Measurements from ENCODE around the gene BIRC2. TPM values are rescaled to one million over a fixed set of nuclear protein-coding genes. Genes with fewer than 3 reads are reported as not detected.

The BIRC2 gene
- total RNA-seq, 1 donor from 2014 or later: 30.6 TPM

DNA sequence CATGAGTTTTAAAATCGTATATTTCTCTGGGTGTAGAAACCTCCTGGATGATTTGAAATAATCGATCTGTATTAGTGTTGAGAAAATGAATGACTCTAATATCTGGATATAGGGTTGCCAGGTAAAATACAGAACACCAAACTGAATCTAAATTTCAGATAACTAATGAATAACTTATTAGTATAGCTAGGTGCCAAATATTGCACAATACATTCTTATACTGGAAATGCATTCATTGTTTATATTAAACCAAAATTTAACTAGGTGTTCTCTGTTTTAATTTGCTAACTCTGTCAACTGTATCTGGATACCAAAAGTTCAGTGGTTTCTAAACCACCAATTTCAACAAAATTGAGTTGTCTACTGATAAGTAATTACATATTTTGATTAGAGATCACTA, 32.2 kb upstream of the BIRC2 start:
- intact Hi-C loops (cut with micrococcal nuclease): loop anchor here (5.0 to 10.0 kb wide), 2 partner anchors 400 to 723 kb away; partner anchors contain the start of genes ANGPTL5 and CEP126
- no peak for DNase-seq (ENCODE audit: low spot score)
- H3K36me3 Mint-ChIP-seq (ENCODE audit: low read depth): peaks cover 18% of the 10 kb centered on the region
- no peak overlapping the region for H3K4me3 Mint-ChIP-seq
- H3K9me3 Mint-ChIP-seq: no peaks in the 10 kb centered on the region
- peaks cover 56% of the 10 kb centered on the region for H3K4me1 Mint-ChIP-seq (ENCODE audit: low read depth)
- no peaks in the 10 kb centered on the region for H3K27me3 Mint-ChIP-seq (ENCODE audit: insufficient read depth)
- peak overlapping the region; percentile 49 for H3K27ac Mint-ChIP-seq

DNA sequence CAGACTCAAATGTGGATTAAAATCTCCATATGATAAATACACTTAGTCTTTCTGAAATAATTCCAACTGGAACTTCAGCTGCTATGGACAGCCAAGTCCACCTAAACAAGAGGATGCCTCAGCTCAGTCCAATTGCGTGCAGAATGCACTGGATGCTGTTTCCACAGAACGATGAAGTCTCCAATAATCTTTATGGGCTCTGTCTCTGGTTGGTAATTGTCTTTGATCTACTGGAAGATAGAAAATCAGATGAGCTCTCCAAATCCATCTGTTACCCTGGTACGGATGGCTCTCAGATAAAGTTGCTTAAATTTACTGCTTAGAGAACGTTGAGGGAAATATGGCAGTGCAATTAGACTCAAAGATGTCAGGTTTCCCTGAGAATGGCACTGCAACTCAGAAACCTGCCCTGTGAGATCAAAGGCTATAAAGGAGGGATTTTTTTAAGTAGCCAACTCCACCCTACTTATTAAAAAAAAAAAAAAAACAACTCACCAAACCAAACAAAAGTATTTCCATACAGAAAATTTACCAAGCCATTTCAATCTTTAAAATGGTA, 30.6 kb upstream of the BIRC2 start:
- no peaks in the 10 kb centered on the region for H3K9me3 Mint-ChIP-seq
- H3K36me3 Mint-ChIP-seq (ENCODE audit: low read depth): peaks cover 27% of the 10 kb centered on the region
- H3K27me3 Mint-ChIP-seq (ENCODE audit: insufficient read depth): no peaks in the 10 kb centered on the region
- peak overlapping the region; percentile 95 for H3K27ac Mint-ChIP-seq
- peak overlapping the region; percentile 97 for H3K4me3 Mint-ChIP-seq
- peaks cover 66% of the 10 kb centered on the region for H3K4me1 Mint-ChIP-seq (ENCODE audit: low read depth)
- intact Hi-C loops (cut with micrococcal nuclease): loop anchor here (2.0 to 10.0 kb wide), 6 partner anchors 80 to 792 kb away; partner anchors contain the start of genes ANGPTL5, CEP126 and DYNC2H1
- no peak for DNase-seq (ENCODE audit: low spot score)

DNA sequence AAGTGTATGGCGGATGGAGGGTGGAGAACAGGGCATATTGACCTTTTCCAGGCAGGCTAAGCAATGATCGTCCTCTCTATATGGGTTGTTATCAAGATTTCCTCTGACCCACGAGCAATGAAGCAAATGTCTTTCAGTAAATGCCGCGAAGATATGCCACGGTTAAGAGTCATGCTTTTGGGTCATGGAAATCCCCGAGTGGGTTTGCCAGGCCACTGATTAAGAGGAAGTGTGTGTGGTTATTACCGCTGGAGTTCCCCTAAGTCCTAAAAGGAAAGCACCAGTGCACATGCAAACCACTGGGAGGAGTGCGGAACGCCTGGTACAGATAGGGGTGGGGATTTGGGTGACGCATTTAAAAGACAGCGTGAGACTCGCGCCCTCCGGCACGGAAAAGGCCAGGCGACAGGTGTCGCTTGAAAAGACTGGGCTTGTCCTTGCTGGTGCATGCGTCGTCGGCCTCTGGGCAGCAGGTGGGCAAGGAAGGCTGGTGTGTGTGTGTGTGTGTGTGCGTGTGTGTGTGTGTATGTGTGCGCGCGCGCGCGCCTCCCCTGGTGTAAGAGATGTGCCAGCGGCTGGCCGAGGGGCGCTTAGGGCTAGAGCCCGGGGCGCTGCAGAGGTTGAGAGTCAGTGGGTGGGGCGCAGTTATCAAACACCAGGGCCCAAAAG, 29.8 kb upstream of the BIRC2 start, which contains the start of gene BIRC3:
Gene BIRC3 (plus strand): TSS at position 386 of the 669 bp plus-strand sequence. CDS start 7,026 bp downstream, outside the sequence.
- no peaks in the 10 kb centered on the region for H3K27me3 Mint-ChIP-seq (ENCODE audit: insufficient read depth)
- no peaks in the 10 kb centered on the region for H3K9me3 Mint-ChIP-seq
- peak; percentile 93 for DNase-seq (ENCODE audit: low spot score)
- H3K27ac Mint-ChIP-seq: peak within 1 kb of the TSS; percentile 95
- peaks cover 34% of the 10 kb centered on the region for H3K36me3 Mint-ChIP-seq (ENCODE audit: low read depth)
- intact Hi-C loops (cut with micrococcal nuclease): loop anchor here (1.0 to 10.0 kb wide), 14 partner anchors 11 to 792 kb away; partner anchors contain the start of genes ANGPTL5, BIRC2, CEP126 and DYNC2H1
- peak within 1 kb of the TSS; percentile 97 for H3K4me3 Mint-ChIP-seq
- H3K4me1 Mint-ChIP-seq (ENCODE audit: low read depth): peaks cover 70% of the 10 kb centered on the region

DNA sequence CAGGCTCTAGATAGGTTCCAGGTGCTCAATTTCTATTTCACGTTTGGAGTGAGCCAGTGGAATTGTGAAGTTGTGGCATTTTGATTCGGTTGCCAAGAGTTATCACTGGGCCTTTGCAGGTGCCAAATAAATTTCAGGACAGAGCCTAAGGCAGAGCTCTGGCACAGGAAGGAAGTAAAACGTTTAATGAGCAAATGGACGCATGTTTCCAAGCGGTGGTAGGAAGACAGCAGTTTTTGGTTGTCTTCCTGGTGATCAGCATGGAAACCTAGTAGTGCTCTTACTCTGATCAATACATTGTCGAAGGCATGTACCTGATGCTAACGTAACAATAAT, 29.3 kb upstream of the BIRC2 start:
- DNase-seq (ENCODE audit: low spot score): no peak
- Mint-ChIP-seq H3K27ac (peak overlapping the region; percentile 95), H3K36me3 (ENCODE audit: low read depth) (peaks cover 35% of the 10 kb centered on the region), H3K9me3 (no peaks in the 10 kb centered on the region), H3K27me3 (ENCODE audit: insufficient read depth) (no peaks in the 10 kb centered on the region), H3K4me3 (peak overlapping the region; percentile 97), H3K4me1 (ENCODE audit: low read depth) (peaks cover 69% of the 10 kb centered on the region)
- intact Hi-C loops (cut with micrococcal nuclease): loop anchor here (1.0 to 10.0 kb wide), 14 partner anchors 11 to 791 kb away; partner anchors contain the start of genes ANGPTL5, BIRC2, CEP126 and DYNC2H1

DNA sequence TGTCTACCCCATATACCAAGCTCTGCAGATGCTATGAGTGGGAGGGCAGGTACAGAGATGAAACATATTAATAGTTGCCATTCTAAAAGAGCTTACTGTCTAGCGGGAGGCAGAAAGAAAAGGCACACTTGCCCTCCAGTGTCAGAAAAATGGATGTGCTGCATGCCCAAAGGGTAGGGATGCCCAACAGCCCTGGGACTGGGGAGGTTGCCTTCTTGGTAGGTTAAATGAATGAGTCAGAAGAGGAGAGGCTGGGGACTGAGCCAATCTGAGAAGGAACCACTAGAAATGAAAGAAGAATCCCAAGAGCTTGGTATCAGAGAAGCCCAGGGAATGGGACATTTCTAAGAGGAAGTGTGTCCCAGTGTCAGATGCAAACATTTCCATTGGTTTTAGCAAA, 28.5 kb upstream of the BIRC2 start:
- peak overlapping the region; percentile 97 for H3K4me3 Mint-ChIP-seq
- H3K9me3 Mint-ChIP-seq: no peaks in the 10 kb centered on the region
- intact Hi-C loops (cut with micrococcal nuclease): loop anchor here (5.0 to 10.0 kb wide), 2 partner anchors 404 to 719 kb away; partner anchors contain the start of genes ANGPTL5 and CEP126
- H3K36me3 Mint-ChIP-seq (ENCODE audit: low read depth): peaks cover 37% of the 10 kb centered on the region
- H3K27me3 Mint-ChIP-seq (ENCODE audit: insufficient read depth): no peaks in the 10 kb centered on the region
- H3K27ac Mint-ChIP-seq: peak overlapping the region; percentile 95
- peaks cover 66% of the 10 kb centered on the region for H3K4me1 Mint-ChIP-seq (ENCODE audit: low read depth)
- DNase-seq (ENCODE audit: low spot score): peak; percentile 40

DNA sequence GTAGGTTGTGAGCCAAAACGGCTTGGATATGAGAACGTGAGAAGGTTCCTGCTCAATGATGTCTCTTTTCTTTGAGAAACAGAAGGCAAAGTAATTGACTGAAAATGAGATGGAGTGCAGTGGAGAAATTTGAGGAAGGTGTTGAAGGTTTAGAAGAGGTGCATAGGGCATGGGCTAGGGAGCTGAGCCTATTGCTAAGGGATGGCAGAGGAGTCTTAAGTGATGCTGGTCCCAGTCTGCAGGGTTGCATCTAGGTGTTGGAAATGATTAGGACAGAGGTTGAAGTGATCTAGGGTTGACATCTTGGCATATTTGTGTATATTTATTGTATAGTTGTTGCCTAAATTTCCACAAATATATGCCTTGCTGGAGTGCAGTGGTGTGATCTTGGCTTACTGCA, 27.5 kb upstream of the BIRC2 start:
- H3K27ac Mint-ChIP-seq: peak overlapping the region; percentile 95
- peak overlapping the region; percentile 97 for H3K4me3 Mint-ChIP-seq
- H3K9me3 Mint-ChIP-seq: no peaks in the 10 kb centered on the region
- H3K27me3 Mint-ChIP-seq (ENCODE audit: insufficient read depth): no peaks in the 10 kb centered on the region
- H3K36me3 Mint-ChIP-seq (ENCODE audit: low read depth): peaks cover 41% of the 10 kb centered on the region
- intact Hi-C loops (cut with micrococcal nuclease): loop anchor here (5.0 to 10.0 kb wide), 2 partner anchors 405 to 718 kb away; partner anchors contain the start of genes ANGPTL5 and CEP126
- DNase-seq (ENCODE audit: low spot score): no peak
- peaks cover 67% of the 10 kb centered on the region for H3K4me1 Mint-ChIP-seq (ENCODE audit: low read depth)

DNA sequence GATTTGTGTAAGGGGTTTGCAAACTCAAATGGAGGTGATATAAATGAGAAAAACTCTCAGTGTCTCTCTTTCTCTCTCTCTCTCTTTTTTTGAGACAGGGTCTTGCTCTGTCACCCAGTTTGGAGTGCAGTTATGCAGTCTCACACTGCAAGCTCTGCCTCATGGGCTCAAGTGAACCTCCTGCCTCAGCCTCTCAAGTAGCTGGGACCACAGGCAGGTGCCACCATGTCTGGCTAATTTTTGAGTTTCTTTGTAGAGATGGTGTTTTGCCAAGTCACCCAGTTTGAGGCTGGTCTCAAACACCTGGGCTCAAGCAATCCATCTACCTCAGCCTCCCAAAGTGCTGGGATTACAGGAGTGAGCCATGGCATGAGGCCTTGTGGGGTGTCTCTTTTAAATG, 26.8 kb upstream of the BIRC2 start:
- Mint-ChIP-seq H3K4me1 (ENCODE audit: low read depth) (peaks cover 69% of the 10 kb centered on the region), H3K27ac (peak overlapping the region; percentile 95), H3K36me3 (ENCODE audit: low read depth) (peaks cover 47% of the 10 kb centered on the region), H3K4me3 (peak overlapping the region; percentile 97), H3K27me3 (ENCODE audit: insufficient read depth) (no peaks in the 10 kb centered on the region), H3K9me3 (no peaks in the 10 kb centered on the region)
- intact Hi-C loops (cut with micrococcal nuclease): no loop called here
- DNase-seq (ENCODE audit: low spot score): no peak

DNA sequence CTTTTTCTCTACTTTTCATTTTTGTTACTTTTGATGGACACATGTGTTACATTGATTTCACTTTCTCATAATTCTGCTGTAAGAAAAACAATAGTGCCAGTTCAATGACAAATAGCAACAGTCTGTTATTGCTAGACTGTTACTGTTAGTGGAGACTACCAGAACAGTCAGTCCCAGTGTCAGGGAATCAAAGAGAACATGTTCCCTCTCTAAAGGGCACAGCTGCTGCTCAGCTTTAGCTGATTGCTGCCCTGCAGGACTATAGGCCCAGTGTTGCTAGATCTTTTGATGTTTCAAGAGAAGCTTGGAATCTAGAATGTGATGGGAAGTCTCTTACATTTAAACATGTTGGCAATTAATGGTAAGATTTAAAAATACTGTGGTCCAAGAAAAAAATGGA, 26.3 kb upstream of the BIRC2 start:
- Mint-ChIP-seq H3K27me3 (ENCODE audit: insufficient read depth) (no peaks in the 10 kb centered on the region), H3K9me3 (no peaks in the 10 kb centered on the region), H3K36me3 (ENCODE audit: low read depth) (peaks cover 47% of the 10 kb centered on the region), H3K4me3 (peak overlapping the region; percentile 97), H3K27ac (peak overlapping the region; percentile 95), H3K4me1 (ENCODE audit: low read depth) (peaks cover 67% of the 10 kb centered on the region)
- no peak for DNase-seq (ENCODE audit: low spot score)
- intact Hi-C loops (cut with micrococcal nuclease): no loop called here

DNA sequence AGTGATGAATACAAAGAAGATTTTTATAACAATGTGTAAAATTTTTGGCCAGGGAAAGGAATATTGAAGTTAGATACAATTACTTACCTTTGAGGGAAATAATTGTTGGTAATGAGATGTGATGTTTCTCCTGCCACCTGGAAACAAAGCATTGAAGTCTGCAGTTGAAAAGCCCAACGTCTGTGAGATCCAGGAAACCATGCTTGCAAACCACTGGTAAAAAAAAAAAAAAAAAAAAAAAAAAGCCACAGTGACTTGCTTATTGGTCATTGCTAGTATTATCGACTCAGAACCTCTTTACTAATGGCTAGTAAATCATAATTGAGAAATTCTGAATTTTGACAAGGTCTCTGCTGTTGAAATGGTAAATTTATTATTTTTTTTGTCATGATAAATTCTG, 24.5 kb upstream of the BIRC2 start:
- no peaks in the 10 kb centered on the region for H3K27me3 Mint-ChIP-seq (ENCODE audit: insufficient read depth)
- H3K36me3 Mint-ChIP-seq (ENCODE audit: low read depth): peaks cover 62% of the 10 kb centered on the region
- peak overlapping the region; percentile 79 for H3K4me3 Mint-ChIP-seq
- intact Hi-C loops (cut with micrococcal nuclease): no loop called here
- no peaks in the 10 kb centered on the region for H3K9me3 Mint-ChIP-seq
- H3K27ac Mint-ChIP-seq: peak overlapping the region; percentile 68
- peaks cover 60% of the 10 kb centered on the region for H3K4me1 Mint-ChIP-seq (ENCODE audit: low read depth)
- no peak for DNase-seq (ENCODE audit: low spot score)

DNA sequence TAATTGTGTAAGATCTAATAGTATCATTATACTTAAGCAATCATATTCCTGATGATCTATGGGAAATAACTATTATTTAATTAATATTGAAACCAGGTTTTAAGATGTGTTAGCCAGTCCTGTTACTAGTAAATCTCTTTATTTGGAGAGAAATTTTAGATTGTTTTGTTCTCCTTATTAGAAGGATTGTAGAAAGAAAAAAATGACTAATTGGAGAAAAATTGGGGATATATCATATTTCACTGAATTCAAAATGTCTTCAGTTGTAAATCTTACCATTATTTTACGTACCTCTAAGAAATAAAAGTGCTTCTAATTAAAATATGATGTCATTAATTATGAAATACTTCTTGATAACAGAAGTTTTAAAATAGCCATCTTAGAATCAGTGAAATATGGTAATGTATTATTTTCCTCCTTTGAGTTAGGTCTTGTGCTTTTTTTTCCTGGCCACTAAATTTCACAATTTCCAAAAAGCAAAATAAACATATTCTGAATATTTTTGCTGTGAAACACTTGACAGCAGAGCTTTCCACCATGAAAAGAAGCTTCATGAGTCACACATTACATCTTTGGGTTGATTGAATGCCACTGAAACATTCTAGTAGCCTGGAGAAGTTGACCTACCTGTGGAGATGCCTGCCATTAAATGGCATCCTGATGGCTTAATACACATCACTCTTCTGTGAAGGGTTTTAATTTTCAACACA, 23.3 kb upstream of the BIRC2 start:
- Mint-ChIP-seq H3K27ac (no peak overlapping the region), H3K4me3 (peak overlapping the region; percentile 47), H3K27me3 (ENCODE audit: insufficient read depth) (no peaks in the 10 kb centered on the region), H3K9me3 (no peaks in the 10 kb centered on the region), H3K36me3 (ENCODE audit: low read depth) (peaks cover 65% of the 10 kb centered on the region), H3K4me1 (ENCODE audit: low read depth) (peaks cover 56% of the 10 kb centered on the region)
- intact Hi-C loops (cut with micrococcal nuclease): no loop called here
- no peak for DNase-seq (ENCODE audit: low spot score)

DNA sequence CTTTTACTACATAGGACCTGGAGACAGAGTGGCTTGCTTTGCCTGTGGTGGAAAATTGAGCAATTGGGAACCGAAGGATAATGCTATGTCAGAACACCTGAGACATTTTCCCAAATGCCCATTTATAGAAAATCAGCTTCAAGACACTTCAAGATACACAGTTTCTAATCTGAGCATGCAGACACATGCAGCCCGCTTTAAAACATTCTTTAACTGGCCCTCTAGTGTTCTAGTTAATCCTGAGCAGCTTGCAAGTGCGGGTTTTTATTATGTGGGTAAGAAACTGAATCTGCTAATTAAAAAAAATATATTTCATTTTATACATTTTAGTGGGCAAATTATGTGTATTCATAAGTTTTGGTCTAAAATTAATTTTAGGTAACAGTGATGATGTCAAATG, 21.9 kb upstream of the BIRC2 start:
- Mint-ChIP-seq H3K4me3 (peak overlapping the region; percentile 57), H3K4me1 (ENCODE audit: low read depth) (peaks cover 57% of the 10 kb centered on the region), H3K9me3 (no peaks in the 10 kb centered on the region), H3K36me3 (ENCODE audit: low read depth) (peaks cover 68% of the 10 kb centered on the region), H3K27ac (no peak overlapping the region), H3K27me3 (ENCODE audit: insufficient read depth) (no peaks in the 10 kb centered on the region)
- intact Hi-C loops (cut with micrococcal nuclease): no loop called here
- no peak for DNase-seq (ENCODE audit: low spot score)

DNA sequence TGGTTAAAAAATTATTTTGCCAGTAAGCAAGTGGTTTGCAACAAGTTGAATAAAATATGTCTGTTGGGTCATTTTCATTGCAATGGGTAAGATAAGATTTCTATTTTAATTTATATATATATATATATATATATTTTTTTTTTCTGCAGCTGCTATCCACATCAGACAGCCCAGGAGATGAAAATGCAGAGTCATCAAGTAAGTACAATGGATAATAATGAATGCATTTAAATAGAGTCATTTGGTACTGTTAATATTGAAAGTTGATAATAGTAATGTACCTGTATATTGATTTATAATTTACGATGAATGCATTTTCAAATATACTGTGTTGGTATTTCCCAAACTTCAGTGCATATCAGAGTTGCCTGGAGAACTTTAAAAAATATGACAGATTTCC, 18.3 kb upstream of the BIRC2 start:
- intact Hi-C loops (cut with micrococcal nuclease): no loop called here
- Mint-ChIP-seq H3K4me1 (ENCODE audit: low read depth) (peaks cover 52% of the 10 kb centered on the region), H3K9me3 (no peaks in the 10 kb centered on the region), H3K36me3 (ENCODE audit: low read depth) (peaks cover 69% of the 10 kb centered on the region), H3K4me3 (no peak overlapping the region), H3K27ac (no peak overlapping the region), H3K27me3 (ENCODE audit: insufficient read depth) (no peaks in the 10 kb centered on the region)
- no peak for DNase-seq (ENCODE audit: low spot score)

DNA sequence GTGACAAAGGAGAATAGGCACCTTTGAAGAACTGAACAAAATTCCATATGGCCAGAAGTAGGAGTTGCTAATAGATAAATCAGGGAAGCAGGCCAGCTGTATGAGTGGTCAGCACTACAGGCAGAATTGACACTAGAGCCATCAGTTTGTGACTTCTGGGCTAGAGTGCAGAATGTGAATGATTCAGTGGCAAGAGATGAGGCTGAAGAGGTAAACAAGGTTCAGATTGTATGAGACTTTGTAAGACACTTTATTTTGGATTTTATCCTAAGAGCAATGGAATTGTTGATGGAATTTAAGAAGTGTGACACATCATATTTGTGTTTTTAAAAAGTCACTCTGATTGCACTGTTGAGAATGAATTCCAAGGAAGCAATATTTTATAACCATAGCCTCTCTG, 16.8 kb upstream of the BIRC2 start:
- Mint-ChIP-seq H3K9me3 (no peaks in the 10 kb centered on the region), H3K36me3 (ENCODE audit: low read depth) (peaks cover 63% of the 10 kb centered on the region), H3K27ac (peak overlapping the region; percentile 73), H3K4me3 (no peak overlapping the region), H3K4me1 (ENCODE audit: low read depth) (peaks cover 39% of the 10 kb centered on the region), H3K27me3 (ENCODE audit: insufficient read depth) (no peaks in the 10 kb centered on the region)
- no peak for DNase-seq (ENCODE audit: low spot score)
- intact Hi-C loops (cut with micrococcal nuclease): no loop called here
